ELF-1 (cell line): ENCODE data around the gene SLC22A14.
A peak's percentile ranks its signal among the peaks of the same experiment; 100 is the strongest.
"Not testable (repeated sequence)": the region's sequence is repeated elsewhere in the genome, so short reads cannot be mapped to it uniquely, and the experiment has no call there.

Experiments used
- DNase-seq: peaks from one replicate; pipeline ENCODE4 v3.0.0-alpha.2; 2016; ENCODE audit warnings: low read depth, low spot score

Gene SLC22A14

GRCh38 chr3:38281895-38282686, at the start of gene SLC22A14:
Gene SLC22A14, plus strand, starts transcription at chr3:38282294. Its CDS starts 23,733 bp downstream, at chr3:38306027.
- DNase-seq: peak; percentile 39

GRCh38 chr3:38232701-38233100, 49.4 kb upstream of the SLC22A14 start:
- DNase-seq: no peak

- no peak for DNase-seq
These were observed 46.6 kb upstream of the SLC22A14 start for GRCh38 chr3:38235466-38235865.

GRCh38 chr3:38238416-38239008, 43.6 kb upstream of the SLC22A14 start:
- no peak for DNase-seq

- DNase-seq: not testable (repeated sequence)
These were observed 39.3 kb upstream of the SLC22A14 start for GRCh38 chr3:38242812-38243211.

GRCh38 chr3:38245930-38246329, 36.2 kb upstream of the SLC22A14 start:
- DNase-seq: no peak

GRCh38 chr3:38247366-38248035, 34.6 kb upstream of the SLC22A14 start:
- no peak for DNase-seq

- no peak for DNase-seq
These were observed 31.9 kb upstream of the SLC22A14 start for GRCh38 chr3:38250198-38250597.

- no peak for DNase-seq
These were observed 30.9 kb upstream of the SLC22A14 start for GRCh38 chr3:38251197-38251596.

GRCh38 chr3:38253704-38254103, 28.4 kb upstream of the SLC22A14 start:
- DNase-seq: no peak

- no peak for DNase-seq
These were observed 27.2 kb upstream of the SLC22A14 start for GRCh38 chr3:38254872-38255271.

- DNase-seq: no peak
These were observed 26.5 kb upstream of the SLC22A14 start for GRCh38 chr3:38255627-38256026.

- no peak for DNase-seq
These were observed 24.5 kb upstream of the SLC22A14 start for GRCh38 chr3:38257583-38257982.

- peak; percentile 11 for DNase-seq
These were observed 21.6 kb upstream of the SLC22A14 start for GRCh38 chr3:38260474-38260873.

- no peak for DNase-seq
These were observed 17.7 kb upstream of the SLC22A14 start for GRCh38 chr3:38264353-38264771.

GRCh38 chr3:38264779-38265178, 17.3 kb upstream of the SLC22A14 start:
- DNase-seq: no peak

GRCh38 chr3:38265604-38266307, 16.3 kb upstream of the SLC22A14 start, which contains the start of gene SLC22A13:
Gene SLC22A13, plus strand, starts transcription at chr3:38265812. Its CDS starts 49 bp downstream, at chr3:38265861.
- DNase-seq: no peak

GRCh38 chr3:38266810-38267209, 15.3 kb upstream of the SLC22A14 start:
- no peak for DNase-seq

- DNase-seq: no peak
These were observed 14.4 kb upstream of the SLC22A14 start for GRCh38 chr3:38267662-38268061.

GRCh38 chr3:38268087-38268486, 14.0 kb upstream of the SLC22A14 start:
- DNase-seq: no peak

GRCh38 chr3:38268522-38268921, 13.6 kb upstream of the SLC22A14 start:
- no peak for DNase-seq

- no peak for DNase-seq
These were observed 11.5 kb upstream of the SLC22A14 start for GRCh38 chr3:38270606-38271005.
